PC-3 (cell line): Measurements from ENCODE around the gene SH3BP5L. TPM values are rescaled to one million over a fixed set of nuclear protein-coding genes. Genes with fewer than 3 reads are reported as not detected.

Experiments used
- ATAC-seq: fragments of 200-7000 bp; cut with Tn5 transposase; 2 replicates; pipeline ENCODE4 v1.9.1; 2020; ENCODE audit warnings: mild to moderate bottlenecking, moderate library complexity
- BruUV-seq: library from RNA; stranded (reverse); fragments of 400-500 nt; replicated peaks from 2 replicates; lab custom pipeline; 2021; lab: Mats Ljungman, UMichigan
- CTCF ChIA-PET: fragments of 300-600 bp; sonication (Branson Sonifier 250); formaldehyde crosslinking; loops from one replicate; lab custom pipeline; 2022; ENCODE audit warnings: antibody characterized with exemption; lab: Charles Lee
- POLR2A ChIA-PET: fragments of 300-600 bp; sonication (Branson Sonifier 250); formaldehyde crosslinking; loops from one replicate; lab custom pipeline; 2022; ENCODE audit warnings: antibody characterized with exemption; ENCODE audit not compliant: unreplicated experiment; lab: Charles Lee
- DNase-seq: peaks from one replicate; pipeline ENCODE4 v3.0.0-alpha.2; 2015
- H2AFZ ChIP-seq: fragments of 300-600 bp; sonication (generic); 2 replicates; pipeline ENCODE4 v1.6.0; 2016; ENCODE audit warnings: antibody characterized with exemption, low read length
- H3F3A ChIP-seq: fragments of 300-600 bp; sonication (generic); one replicate; pipeline ENCODE4 v1.6.0; 2017; ENCODE audit warnings: antibody characterized with exemption, low read length, control low read depth, mild to moderate bottlenecking; ENCODE audit not compliant: unreplicated experiment
- H3K27ac ChIP-seq: fragments of 300-600 bp; sonication (generic); 2 replicates; pipeline ENCODE4 v1.5.1; 2016; ENCODE audit warnings: mild to moderate bottlenecking, low read length
- H3K27me3 ChIP-seq: fragments of 300-600 bp; sonication (generic); 2 replicates; pipeline ENCODE4 v1.6.1; 2016; ENCODE audit warnings: low read length, mixed read lengths
- H3K36me3 ChIP-seq: fragments of 300-600 bp; sonication (generic); 2 replicates; pipeline ENCODE4 v1.6.1; 2016; ENCODE audit warnings: low read depth, mixed run types, low read length, mixed read lengths
- H3K4me1 ChIP-seq: fragments of 300-600 bp; sonication (generic); 2 replicates; pipeline ENCODE4 v1.5.1; 2016; ENCODE audit warnings: low read length; ENCODE audit not compliant: insufficient read depth
- H3K4me2 ChIP-seq: fragments of 300-600 bp; sonication (generic); 2 replicates; pipeline ENCODE4 v1.6.0; 2016; ENCODE audit warnings: low read length
- H3K4me3 ChIP-seq: fragments of 300-600 bp; sonication (generic); 2 replicates; pipeline ENCODE4 v1.5.1; 2016; ENCODE audit warnings: mild to moderate bottlenecking, low read length, mixed read lengths
- H3K79me2 ChIP-seq: fragments of 300-600 bp; sonication (generic); 2 replicates; pipeline ENCODE4 v1.6.1; 2017; ENCODE audit warnings: low read length, mixed read lengths
- H3K9ac ChIP-seq: fragments of 300-600 bp; sonication (generic); 2 replicates; pipeline ENCODE4 v1.6.0; 2016; ENCODE audit warnings: mild to moderate bottlenecking, low read length
- H3K9me2 ChIP-seq: fragments of 300-600 bp; sonication (generic); replicated peaks from 2 replicates; pipeline ENCODE4 v1.6.1; 2016; ENCODE audit warnings: mixed run types, low read length, mixed read lengths
- H3K9me3 ChIP-seq: fragments of 300-600 bp; sonication (generic); 2 replicates; pipeline ENCODE4 v1.6.1; 2016; ENCODE audit warnings: low read length, mixed read lengths
- H4K20me1 ChIP-seq: fragments of 300-600 bp; sonication (generic); 2 replicates; pipeline ENCODE4 v1.6.1; 2016; ENCODE audit warnings: low read length, mixed read lengths
- EZH2 ChIP-seq: fragments of 300-600 bp; sonication (generic); IDR thresholded peaks from one replicate; pipeline ENCODE4 v1.6.1; 2017; ENCODE audit warnings: antibody characterized with exemption, mild to moderate bottlenecking, low read length; ENCODE audit not compliant: unreplicated experiment
- EZH2phosphoT487 ChIP-seq: fragments of 300-600 bp; sonication (generic); IDR thresholded peaks from 2 replicates; pipeline ENCODE4 v1.6.1; 2018; ENCODE audit warnings: mild to moderate bottlenecking, antibody characterized with exemption, low read length, borderline replicate concordance
- intact Hi-C: fragments of 100-400 bp; cut with micrococcal nuclease; formaldehyde crosslinking; loops from 2 replicates; pipeline ENCODE4 v1.9.0; 2023
- total RNA-seq: library from RNA; depleted of rRNA; stranded (reverse); fragments of >200 nt; gene quantifications from 2 replicates; pipeline ENCODE4 v1.2.3, GENCODE V29; 2014
- TF ChIP-seq, protein P1 (sequence below): fragments of 300-600 bp; sonication (generic); conservative IDR thresholded peaks from 2 replicates; pipeline ENCODE4 v1.5.1; 2017; ENCODE audit warnings: antibody characterized with exemption, low read depth, mild to moderate bottlenecking, low read length

The SH3BP5L gene
- total RNA-seq, 1 experiment from 2014 or later = 63.5 TPM

DNA sequence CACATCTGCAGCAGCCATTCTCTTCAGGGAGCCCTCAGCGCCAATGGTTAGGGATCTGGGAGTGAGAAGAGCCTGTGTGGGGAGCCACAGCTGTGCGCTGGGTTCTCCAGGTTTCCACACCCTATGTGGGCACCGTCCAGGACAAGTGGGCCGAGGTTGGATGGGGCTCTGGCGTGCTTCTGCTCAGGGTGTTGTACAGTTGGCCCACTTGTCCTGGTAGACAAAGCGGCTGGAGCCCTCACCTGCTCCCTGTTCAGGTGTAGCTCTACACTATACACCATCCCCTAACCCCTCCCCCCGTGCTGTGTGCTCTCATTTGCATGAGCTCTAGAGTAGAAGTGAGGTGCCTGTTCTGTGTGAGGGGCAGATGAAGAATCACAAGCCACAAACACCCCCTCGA is 12.2 kb downstream of the SH3BP5L start:
- no peaks in the 10 kb centered on the region for H3K9me2 ChIP-seq
- ChIA-PET POLR2A (no interaction called here), CTCF (no interaction called here)
- intact Hi-C loops = no loop called here
- H3K36me3 ChIP-seq = peaks cover 60% of the 10 kb centered on the region
- DNase-seq (no peak), ATAC-seq (no peak)
- H3K9ac ChIP-seq = no peak overlapping the region
- H3K9me3 ChIP-seq = no peaks in the 10 kb centered on the region
- BruUV-seq = no TSS peak
- no peak overlapping the region for H3K4me2 ChIP-seq
- H3K4me1 ChIP-seq = peaks cover 22% of the 10 kb centered on the region
- H4K20me1 ChIP-seq = no peaks in the 10 kb centered on the region
- H3K27me3 ChIP-seq = no peaks in the 10 kb centered on the region
- H3K4me3 ChIP-seq = no peak overlapping the region
- H3K79me2 ChIP-seq = peaks cover 23% of the 10 kb centered on the region
- TF ChIP-seq, protein P1, sequence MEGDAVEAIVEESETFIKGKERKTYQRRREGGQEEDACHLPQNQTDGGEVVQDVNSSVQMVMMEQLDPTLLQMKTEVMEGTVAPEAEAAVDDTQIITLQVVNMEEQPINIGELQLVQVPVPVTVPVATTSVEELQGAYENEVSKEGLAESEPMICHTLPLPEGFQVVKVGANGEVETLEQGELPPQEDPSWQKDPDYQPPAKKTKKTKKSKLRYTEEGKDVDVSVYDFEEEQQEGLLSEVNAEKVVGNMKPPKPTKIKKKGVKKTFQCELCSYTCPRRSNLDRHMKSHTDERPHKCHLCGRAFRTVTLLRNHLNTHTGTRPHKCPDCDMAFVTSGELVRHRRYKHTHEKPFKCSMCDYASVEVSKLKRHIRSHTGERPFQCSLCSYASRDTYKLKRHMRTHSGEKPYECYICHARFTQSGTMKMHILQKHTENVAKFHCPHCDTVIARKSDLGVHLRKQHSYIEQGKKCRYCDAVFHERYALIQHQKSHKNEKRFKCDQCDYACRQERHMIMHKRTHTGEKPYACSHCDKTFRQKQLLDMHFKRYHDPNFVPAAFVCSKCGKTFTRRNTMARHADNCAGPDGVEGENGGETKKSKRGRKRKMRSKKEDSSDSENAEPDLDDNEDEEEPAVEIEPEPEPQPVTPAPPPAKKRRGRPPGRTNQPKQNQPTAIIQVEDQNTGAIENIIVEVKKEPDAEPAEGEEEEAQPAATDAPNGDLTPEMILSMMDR = no peak
- TF ChIP-seq EZH2phosphoT487 (no peak), EZH2 (no peak)
- H3K27ac ChIP-seq = no peak overlapping the region
- no peak overlapping the region for H2AFZ ChIP-seq
- H3F3A ChIP-seq = no peaks in the 10 kb centered on the region

DNA sequence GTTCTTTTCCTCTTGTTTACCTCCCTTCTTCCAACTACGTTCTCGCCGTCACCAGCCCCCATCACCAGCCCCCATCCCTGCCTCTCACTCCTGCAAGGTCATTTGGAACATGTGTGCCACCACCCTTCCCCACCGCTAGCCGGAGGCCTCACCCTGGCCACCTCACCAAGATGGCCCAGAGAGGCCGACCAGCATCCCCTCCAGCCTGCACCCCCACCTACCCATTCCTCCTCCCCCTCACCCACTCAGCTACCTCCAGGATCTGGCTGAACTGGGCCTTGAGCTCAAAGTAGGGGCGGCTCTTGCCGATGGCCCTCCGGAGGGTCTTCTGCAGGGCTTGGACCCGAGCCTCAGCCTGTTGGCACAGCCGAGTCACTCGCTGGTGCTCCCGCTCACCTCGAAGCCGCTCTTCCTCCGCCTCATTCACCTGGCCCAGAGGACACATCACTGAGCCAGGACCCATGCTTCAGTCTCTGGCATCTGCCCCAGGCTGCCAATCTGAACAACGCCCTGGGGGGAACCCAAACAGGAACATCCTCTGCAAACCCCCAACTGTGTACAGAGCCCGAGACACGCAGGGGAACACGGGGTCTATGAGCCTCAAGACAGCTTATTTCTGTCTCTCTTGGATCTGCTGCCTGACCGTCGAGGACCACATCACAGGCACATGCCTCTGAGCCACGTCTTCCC is 12.8 kb downstream of the SH3BP5L start:
- ChIA-PET CTCF (no interaction called here), POLR2A (no interaction called here)
- Histone ChIP-seq H3K4me3 (no peak overlapping the region), H3F3A (no peaks in the 10 kb centered on the region), H3K36me3 (peaks cover 56% of the 10 kb centered on the region), H3K9ac (no peak overlapping the region), H3K27ac (no peak overlapping the region), H3K4me1 (peaks cover 22% of the 10 kb centered on the region), H3K9me2 (no peaks in the 10 kb centered on the region), H3K9me3 (no peaks in the 10 kb centered on the region), H3K79me2 (peaks cover 16% of the 10 kb centered on the region), H2AFZ (no peak overlapping the region), H4K20me1 (no peaks in the 10 kb centered on the region), H3K27me3 (no peaks in the 10 kb centered on the region), H3K4me2 (no peak overlapping the region)
- intact Hi-C loops = no loop called here
- TF ChIP-seq EZH2 = no peak
- ATAC-seq = no peak
- BruUV-seq = no TSS peak
- no peak for DNase-seq

DNA sequence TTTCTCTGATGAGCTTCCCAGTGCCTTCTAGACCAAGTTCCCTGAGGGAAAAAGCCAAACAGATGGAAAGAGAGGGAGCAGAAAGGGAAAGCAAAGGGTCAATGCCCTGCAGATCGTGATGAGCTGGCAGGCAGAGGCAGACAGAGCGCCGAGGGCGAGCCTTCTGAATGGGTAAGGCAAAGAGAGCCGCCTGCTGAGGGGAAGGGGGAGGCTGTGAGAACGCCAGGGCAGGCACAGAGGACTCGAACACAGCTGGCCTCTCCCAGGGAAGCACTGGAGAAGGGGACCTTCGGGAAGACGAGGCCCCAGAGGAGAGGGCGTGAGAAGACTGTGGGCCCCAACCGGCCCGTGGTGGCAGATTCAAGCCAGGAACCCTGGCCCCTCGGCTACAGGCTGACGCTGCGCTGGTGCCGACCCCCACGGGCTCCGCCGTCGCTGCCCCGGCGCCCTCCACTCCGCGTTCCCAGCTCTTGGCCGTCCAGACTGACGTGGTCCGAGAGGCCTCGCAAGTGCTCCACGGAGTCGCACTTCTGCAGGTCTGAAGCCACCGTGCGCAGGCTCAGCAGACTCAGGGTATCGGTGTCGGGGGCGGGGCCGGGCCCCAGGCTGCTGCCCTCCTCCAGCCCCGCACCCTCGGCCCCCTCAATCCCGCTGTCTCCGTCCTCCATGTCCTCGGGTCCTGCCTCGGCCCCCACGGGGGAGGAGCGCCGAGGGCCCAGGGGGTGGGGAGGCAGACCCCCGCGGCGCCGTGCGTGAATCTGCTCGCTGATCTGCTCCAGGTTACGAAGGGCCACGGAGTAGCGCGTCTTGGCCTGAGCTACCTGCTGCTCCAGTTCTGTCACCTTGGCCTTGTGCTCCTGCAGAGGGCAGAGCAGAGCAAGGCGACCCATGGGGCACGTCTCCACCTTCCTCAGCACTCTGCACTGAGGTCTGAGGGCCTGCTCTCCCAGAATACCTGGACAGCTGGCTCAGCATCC is 13.9 kb downstream of the SH3BP5L start:
- no TSS peak for BruUV-seq

More for the DNA sequence above, 13.9 kb downstream of the SH3BP5L start:
- no peak overlapping the region for H2AFZ ChIP-seq
- no peaks in the 10 kb centered on the region for H3K9me3 ChIP-seq
- H4K20me1 ChIP-seq = no peaks in the 10 kb centered on the region
- H3K4me2 ChIP-seq = peak overlapping the region; percentile 38
- CTCF ChIA-PET = interaction anchor here (1.3 kb wide), 1 partner anchor 108 kb away, joined by 4 read pairs; no protein-coding TSS in a partner anchor
- no peaks in the 10 kb centered on the region for H3F3A ChIP-seq
- peak; percentile 27 for ATAC-seq
- H3K4me1 ChIP-seq = peaks cover 22% of the 10 kb centered on the region
- peaks cover 7% of the 10 kb centered on the region; the same call in 1 of the 2 replicates for H3K79me2 ChIP-seq
- H3K9ac ChIP-seq = no peak overlapping the region
- intact Hi-C loops = loop anchor here (1.0 kb wide), 1 partner anchor 11 kb away; no protein-coding TSS in a partner anchor
- H3K27me3 ChIP-seq = no peaks in the 10 kb centered on the region
- peaks cover 50% of the 10 kb centered on the region for H3K36me3 ChIP-seq
- peak overlapping the region; percentile 16 for H3K27ac ChIP-seq
- no peaks in the 10 kb centered on the region for H3K9me2 ChIP-seq
- POLR2A ChIA-PET = no interaction called here
- no peak for DNase-seq
- H3K4me3 ChIP-seq = no peak overlapping the region
- TF ChIP-seq EZH2 = no peak
- TF ChIP-seq, protein P1 = peak; percentile 49; the same call in 1 of the 2 replicates
